Measurements from ENCODE around the gene EFR3B. TPM values are rescaled to one million over a fixed set of nuclear protein-coding genes. Genes with fewer than 3 reads are reported as not detected.
A peak's percentile ranks its signal among the peaks of the same experiment; 100 is the strongest.

Gene EFR3B
- total and polyA plus RNA-seq, 2 of the 13 experiments (the other 11 are each of a cell fraction or from before 2014, with no cell fraction given) = 0.42 TPM

- Histone ChIP-seq H3K9ac (ENCODE audit: insufficient read depth, low read depth, low read length) (no peak overlapping the region), H3K27ac (ENCODE audit: extremely low read length, insufficient read depth, low read length) (no peak overlapping the region), H3K79me2 (ENCODE audit: insufficient read depth, low read length) (no peaks in the 10 kb centered on the region), H3K4me1 (ENCODE audit: insufficient read depth, low read length) (no peaks in the 10 kb centered on the region), H2AFZ (ENCODE audit: low read length) (no peak overlapping the region), H3K27me3 (ENCODE audit: control insufficient read depth in 1 of 2, insufficient read depth in 2 of 2, low read length in 2 of 2) (no peaks in the 10 kb centered on the region), H3K9me3 (ENCODE audit: low read length) (no peaks in the 10 kb centered on the region), H3K4me2 (ENCODE audit: low read depth, low read length) (no peak overlapping the region), H3K36me3 (replicated peaks in 1 of 2; ENCODE audit: control insufficient read depth in 1 of 2, insufficient read depth in 2 of 2, low read length in 2 of 2) (no peaks in the 10 kb centered on the region), H3K4me3 (replicated peaks in 1 of 3; ENCODE audit: insufficient read depth in 1 of 3, low read depth in 2 of 3, low read length in 3 of 3) (no peak overlapping the region), H4K20me1 (ENCODE audit: insufficient read depth, low read length) (no peaks in the 10 kb centered on the region)
- POLR2A ChIA-PET = no interaction called here
- in situ Hi-C loops (cut with HindIII; ENCODE audit: extremely low pct_ligation_motif_present, low pct_unique_long_range_greater_than_20kb) (no loop called here), intact Hi-C loops (cut with micrococcal nuclease; ENCODE audit: unreplicated experiment) (no loop called here)
- BruUV-seq (replicated peaks) = no TSS peak
- ATAC-seq (no peak), FAIRE-seq (no peak), DNase-seq (ENCODE audit: low spot score) (no peak)
- CTCF ChIA-PET (ENCODE audit: low intra/inter-chr PET ratio, low total read pairs) = no interaction called here
- 38% methylated on average over 13 of the region's 13 CpGs for WGBS (ENCODE audit: low lambda C conversion rate)
- TF ChIP-seq HNF1B (CRISPR knock-in tag; IDR thresholded peaks at IDR 0.05) = no peak
- TF ChIP-seq, protein P1, sequence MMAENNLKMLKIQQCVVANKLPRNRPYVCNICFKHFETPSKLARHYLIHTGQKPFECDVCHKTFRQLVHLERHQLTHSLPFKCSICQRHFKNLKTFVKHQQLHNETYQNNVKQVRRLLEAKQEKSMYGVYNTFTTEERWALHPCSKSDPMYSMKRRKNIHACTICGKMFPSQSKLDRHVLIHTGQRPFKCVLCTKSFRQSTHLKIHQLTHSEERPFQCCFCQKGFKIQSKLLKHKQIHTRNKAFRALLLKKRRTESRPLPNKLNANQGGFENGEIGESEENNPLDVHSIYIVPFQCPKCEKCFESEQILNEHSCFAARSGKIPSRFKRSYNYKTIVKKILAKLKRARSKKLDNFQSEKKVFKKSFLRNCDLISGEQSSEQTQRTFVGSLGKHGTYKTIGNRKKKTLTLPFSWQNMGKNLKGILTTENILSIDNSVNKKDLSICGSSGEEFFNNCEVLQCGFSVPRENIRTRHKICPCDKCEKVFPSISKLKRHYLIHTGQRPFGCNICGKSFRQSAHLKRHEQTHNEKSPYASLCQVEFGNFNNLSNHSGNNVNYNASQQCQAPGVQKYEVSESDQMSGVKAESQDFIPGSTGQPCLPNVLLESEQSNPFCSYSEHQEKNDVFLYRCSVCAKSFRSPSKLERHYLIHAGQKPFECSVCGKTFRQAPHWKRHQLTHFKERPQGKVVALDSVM (CRISPR knock-in tag; IDR thresholded peaks at IDR 0.05) = no peak
- no peak for TF ChIP-seq ZSCAN9 (CRISPR knock-in tag; IDR thresholded peaks at IDR 0.05; ENCODE audit: borderline replicate concordance)
- peak; percentile 64 for TF ChIP-seq MAFF (IDR thresholded peaks at IDR 0.05; ENCODE audit: low read depth, low read length)
- TF ChIP-seq ZNF749 (CRISPR knock-in tag; IDR thresholded peaks at IDR 0.05; ENCODE audit: borderline replicate concordance) = no peak
- no peak for TF ChIP-seq ZNF607 (CRISPR knock-in tag; IDR thresholded peaks at IDR 0.05; ENCODE audit: borderline replicate concordance)
- no peak for TF ChIP-seq CBX1 (IDR thresholded peaks at IDR 0.05; ENCODE audit: low read depth)
- TF ChIP-seq MAFK (conservative IDR thresholded peaks at IDR 0.05 in 1 of 2, IDR thresholded peaks at IDR 0.05 in 1 of 2; ENCODE audit: low read length in 2 of 2) = peak; percentile 56 to 60
Measured at GRCh38 chr2:25063876-25064660, 22.2 kb downstream of the EFR3B start.
